HG03460 (cell line): ENCODE results near the gene FYB1.
A peak's percentile ranks its signal among the peaks of the same experiment; 100 is the strongest.
"Not testable (repeated sequence)": the region's sequence is repeated elsewhere in the genome, so short reads cannot be mapped to it uniquely, and the experiment has no call there.

Experiments used
- ATAC-seq: cut with Tn5 transposase; IDR thresholded peaks from one replicate; pipeline ENCODE4 v1.9.1; 2021; ENCODE audit not compliant: unreplicated experiment

FYB1 gene

DNA sequence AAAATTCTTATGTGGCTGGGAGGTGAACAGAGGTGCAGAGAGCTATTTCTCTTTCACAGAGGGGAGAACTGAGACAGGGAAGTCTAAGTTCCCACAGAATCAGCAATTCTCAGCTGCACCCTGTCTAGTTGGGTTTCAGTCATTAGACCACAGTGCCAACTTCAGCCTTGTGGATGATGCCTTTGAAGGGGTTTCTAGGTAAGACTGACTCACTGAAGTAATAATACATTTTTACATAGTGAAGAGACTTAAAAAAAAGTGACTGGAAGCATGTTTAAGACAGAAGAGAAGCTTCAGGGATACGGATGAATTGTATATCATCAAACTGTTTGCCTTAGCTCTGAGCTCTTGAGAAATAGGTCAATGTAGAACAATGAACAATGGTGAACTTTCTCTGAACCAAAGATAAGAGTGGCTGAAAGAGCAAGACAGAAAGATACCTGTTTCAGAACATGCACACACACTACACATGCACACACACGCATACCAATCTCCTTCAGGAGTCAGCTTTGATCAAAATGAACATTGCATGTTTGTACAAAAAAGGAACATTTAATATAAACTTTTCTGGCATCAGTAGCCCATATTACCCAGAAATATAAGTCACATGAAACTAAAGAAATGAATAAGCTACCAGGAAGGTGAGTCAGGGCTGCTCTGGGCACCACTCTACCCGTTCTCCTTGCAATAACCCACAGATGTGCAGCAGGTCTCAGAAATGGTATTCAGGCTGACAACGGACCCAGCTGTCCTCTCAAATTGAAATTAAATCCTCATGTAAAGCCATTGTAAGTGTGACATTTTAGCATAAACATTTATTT is 12.6 kb upstream of the FYB1 start:
- peak; percentile 63 for ATAC-seq

DNA sequence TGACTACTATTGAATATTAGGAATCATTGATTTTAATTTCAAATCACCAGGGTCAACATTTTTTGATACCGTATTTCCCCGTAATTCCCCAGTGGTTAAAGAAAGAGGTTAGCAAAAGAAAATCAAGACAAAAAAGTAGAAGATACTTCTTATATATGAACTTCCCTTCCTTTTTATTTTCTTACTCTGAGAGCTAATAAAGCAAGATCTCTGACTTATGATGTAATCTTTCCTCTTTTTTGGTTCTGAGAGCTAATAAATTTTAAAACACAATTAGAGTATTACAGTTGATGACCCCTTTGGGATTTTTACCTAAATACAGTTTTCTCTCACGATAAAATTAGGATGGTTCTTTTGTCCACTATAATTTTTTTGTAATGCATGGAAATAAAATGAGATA is 9.2 kb upstream of the FYB1 start:
- no peak for ATAC-seq

DNA sequence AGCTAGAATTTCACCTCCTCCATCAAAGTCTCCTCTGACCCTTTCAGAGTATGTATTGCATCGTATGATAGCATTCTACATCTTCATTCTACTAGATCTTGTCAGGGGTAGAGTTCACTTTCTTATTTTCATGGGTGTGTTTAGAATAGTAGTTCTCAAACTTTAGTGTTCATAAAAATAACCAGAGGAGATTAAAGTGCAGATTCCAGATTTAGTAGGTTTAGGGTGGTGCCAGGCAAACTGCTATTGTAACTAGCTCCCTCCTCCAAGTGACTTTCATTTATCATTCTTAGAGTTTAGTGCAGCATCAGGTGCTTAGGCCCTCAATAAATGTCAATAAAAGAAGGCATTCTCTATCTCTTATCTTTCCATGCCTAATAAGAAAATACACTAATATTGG is 7.2 kb upstream of the FYB1 start:
- no peak for ATAC-seq

DNA sequence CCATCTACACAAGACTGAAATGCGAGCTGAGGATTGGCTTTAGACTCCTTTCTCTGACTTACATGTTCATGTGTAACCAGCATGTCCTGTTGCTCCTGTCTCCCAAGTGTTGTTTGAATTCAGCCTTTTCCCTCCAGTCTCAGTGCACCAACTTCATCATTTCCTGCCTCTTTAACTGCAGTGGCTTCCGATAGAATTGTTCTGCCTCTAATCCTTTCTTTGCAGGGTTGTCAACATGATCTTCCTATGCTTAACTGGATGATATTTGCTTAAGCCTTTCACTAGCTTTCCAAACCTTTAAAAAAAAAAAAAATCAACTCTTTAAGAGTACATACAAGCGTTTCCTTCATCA is 6.7 kb upstream of the FYB1 start:
- no peak for ATAC-seq

DNA sequence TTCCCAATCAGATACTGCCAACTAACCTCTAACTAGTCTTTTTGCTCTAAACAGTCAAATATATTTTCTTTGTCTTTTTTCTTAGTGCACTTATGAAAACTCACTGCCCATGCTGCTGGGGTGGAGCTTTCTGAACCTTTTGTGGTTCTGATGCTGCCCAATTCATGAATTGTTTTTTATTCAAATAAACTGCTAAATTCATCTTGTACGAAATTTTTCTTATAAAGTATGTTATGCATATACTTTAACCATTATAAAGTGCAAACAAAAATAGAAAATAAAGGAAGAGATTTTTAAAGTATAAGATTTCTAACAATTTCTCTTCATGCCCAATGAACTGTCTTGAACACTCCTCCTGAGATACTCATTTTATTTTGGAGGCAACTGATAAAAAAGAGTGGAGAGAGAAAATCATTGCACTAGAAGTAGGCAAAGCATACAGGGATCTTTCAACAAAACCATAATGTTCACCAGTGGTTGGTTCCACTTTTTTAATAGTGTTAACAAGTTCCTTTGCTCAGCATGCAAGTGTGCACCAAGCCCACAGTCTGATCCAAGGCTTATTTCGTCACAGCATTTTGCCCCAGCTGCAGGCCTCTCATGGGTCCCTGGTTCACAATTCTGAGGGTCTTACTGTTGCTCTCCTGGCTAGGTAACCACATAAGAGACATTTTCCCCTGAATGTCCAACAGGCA is 6.2 kb upstream of the FYB1 start:
- no peak for ATAC-seq

DNA sequence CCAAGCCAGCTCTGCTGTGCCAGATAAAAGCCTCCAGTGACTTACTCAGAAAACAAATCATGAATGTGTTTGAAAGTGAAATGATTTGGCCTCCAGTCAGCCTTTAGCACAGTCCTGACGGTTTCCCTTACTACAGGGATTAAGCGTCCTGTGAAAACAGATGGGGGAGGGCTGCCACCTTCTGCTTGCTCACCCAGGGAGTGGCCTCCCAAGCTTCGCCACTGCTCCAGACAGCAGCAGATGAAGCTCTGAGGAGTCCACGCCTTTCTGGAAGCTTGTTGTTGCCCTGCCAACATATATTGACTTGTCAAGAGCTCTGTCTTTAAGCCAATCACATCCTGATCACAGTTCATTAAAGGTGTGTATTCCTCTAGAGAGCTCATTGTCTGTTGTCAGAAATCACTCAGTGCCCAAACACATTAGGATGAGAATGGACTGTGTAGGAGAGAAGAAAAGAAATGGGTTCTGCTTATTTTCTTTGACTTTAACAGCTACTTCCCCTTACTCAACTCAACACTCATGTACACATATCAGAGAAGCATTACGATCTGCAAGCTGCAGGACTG is 4.9 kb upstream of the FYB1 start:
- no peak for ATAC-seq

DNA sequence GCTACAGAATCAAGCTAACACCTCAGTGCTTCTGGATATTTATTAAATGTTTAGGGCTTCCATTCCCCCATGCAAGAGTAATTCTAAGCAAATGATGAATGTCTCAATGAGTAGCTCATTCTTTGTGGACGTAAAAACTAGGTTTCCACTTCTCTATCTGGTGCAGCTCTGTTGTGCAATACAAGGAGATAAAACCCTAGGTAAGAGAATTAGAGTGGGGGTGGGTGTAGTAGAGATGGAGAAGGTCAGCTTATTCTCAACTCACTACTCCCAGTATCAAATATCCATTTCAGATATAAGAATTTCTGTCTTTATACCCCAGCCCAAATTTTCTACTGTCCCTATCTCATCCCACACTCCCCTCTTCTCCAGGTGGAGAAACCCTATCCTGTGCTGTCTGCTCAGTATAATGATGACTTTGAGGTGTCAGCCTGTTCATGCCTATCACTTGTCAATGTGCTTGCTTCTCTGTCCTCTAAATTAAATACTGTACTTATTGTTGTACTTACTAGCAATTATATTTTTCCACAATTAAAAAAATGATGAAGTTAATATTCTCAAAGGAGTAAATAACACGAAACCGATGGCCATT is 4.3 kb upstream of the FYB1 start:
- ATAC-seq = no peak

DNA sequence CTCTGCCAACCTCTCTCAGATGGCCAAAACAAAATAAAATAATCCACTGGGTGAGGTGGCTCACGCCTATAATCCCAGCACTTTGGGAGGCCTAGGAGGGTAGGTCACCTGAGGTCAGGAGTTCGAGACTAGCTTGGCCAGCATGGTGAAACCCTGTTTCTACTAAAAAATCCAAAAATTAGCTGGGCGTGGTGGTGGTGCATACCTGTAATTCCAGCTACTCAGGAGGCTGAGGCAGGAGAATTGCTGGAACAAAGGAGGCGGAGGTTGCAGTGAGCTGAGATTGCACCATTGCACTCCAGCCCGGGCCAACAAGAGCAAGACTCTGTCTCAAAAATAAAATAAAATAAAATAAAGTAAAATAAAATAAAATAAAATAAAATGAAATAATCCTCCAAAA is 2.3 kb upstream of the FYB1 start:
- ATAC-seq = not testable (repeated sequence)

DNA sequence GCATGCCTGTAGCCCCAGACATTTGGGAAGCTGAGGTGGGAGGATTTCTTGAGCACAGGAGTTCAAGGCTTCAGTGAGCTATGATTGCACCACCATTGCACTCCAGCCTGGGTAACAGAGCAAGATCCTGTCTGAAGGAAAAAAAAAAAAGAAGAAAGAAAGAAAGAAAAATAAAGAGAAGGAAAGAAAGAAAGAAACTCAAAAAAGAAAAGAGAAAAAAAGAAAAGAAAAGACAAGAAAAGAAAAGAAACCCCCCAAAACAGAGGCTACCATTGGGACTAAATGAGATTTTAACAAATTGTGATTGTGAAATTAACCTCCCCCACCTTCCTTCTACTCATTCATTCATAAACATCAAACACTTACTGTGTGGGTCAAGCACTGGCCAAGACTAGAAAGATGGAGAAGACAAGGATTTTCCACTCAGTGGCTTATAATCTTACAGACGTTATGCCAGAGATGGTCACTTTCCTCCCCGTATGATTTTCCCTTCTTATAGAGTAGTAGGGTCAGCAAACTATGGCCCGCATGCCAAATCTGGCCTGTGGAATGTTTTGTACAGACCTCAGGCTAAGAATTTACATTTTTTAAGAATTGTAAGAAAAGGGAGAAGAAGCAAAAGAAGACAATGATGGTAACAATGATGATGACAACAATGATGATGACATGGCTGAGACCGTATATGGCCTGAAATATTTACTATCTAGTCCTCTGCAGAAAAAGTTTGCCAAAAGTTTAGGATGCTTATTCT is 1.1 kb upstream of the FYB1 start:
- no peak for ATAC-seq

DNA sequence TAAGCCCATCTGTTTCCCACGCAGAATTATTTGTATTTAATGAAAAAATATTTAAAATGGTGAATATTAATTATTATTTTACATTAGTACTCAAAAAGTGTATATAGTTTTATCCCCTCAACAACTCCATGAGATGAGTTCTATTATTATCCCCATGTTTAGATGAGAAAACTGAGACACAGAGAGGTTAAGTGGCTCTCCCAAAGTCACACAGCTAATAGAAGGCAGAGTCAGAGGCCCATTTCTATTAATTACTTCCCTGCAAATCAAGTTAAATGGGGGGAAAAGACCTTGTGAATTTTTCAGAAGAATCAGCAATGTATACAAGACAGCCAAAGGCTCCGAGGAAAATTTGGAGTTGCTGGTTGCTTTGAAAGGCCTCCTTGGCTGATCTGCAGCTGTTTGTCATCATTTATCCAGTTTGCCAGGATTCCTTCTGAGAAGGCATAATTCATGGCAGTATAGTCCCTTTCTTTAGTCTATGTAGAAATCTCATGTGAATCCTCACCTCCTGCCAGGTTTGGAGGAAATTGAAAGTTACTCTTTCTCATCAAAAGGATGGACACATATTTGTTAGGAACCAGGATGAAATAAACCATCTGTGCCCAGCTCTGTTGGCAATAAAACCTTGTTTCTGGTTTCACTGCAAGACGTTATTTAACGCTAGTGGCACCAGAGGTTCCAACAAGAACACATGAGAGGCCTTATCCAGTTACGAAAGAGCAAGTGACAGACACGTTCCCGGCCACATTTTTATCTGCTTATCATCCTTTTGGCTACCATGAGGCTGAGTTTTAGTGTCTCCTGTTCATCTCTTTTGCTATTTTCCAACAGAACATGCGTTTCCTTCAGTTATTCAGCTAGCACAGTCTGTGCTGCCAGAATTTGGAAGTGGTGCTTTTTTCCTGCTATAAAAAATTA is 621 bp downstream of the FYB1 start:
- no peak for ATAC-seq

DNA sequence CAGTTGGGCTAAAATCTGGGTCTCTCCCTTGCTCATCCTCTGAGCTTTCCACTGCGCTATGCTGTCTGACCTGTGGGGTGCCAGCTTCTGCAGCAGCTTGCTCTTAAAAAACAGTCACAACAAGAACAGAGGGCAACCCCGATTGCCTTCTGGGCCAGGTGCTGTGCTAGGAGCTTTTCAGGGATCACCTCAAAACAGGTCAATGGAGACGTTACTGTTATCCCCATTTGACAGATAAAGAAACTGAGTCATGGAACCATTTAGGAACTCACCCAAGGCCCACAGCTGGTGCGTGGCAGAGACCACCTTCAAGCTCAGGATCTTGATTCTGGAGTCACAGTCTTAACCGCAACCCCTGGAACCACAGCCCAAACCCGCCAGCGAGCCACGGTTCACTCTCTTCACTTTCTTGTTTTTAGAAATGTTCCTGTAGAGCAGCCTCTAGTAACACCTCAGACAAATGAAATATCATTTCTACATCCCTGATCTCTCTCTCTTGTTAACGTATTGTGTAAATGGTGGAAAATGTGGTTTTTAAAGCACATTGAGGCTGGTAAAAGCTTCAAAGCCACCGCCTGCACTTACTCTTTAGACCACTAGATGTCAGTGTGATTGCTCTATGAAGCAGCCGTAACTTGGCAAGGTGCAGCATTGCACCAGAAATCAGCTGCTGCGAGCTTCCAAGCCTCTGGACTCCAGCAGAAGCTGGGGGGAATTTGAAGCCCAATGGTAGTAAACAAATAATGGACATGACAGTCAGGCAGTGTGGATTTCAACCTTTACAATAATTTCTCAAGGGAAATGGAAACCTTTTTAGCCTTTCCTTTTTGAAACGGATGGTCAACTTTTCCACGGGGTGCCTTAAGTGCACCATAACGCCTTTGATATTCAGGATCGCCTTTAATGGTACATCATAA is 1.7 kb downstream of the FYB1 start:
- no peak for ATAC-seq

DNA sequence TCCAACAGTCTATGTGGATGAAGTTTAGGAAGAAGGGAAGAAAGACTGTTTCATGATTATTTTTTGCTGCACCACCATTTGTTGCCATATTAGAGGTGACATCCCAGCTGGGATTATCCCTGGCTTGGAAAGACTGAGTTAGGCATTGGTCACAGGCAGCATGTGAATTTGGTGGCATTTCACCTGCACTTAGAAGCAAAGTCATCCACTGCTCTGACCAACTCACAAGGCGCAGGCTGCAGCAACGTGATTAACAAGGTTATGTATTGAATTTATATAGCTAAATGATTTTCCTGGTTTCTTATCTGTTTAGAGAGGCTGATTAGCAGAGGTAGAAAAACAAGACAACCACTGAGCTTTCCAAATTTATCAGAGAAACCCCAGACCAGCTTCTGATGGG is 2.7 kb downstream of the FYB1 start:
- no peak for ATAC-seq

DNA sequence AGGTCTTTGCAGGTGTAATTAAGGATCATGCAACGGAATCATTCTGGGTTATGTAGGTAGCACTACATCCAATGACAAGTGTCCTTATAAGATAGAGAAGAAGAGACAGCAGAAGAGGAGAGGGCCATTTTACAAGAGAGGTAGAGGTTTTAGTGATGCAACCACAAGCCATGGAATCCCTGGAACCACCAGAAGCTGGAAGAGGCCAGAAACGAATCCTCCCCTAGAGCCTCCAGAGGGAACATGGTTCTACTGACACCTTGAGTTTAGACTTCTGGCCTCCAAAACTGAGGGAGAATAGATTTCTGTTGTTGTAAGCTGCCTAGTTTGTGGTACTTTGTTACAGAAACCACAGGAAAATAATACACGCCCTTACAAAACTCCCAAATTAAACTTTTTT is 3.5 kb downstream of the FYB1 start:
- ATAC-seq = no peak

DNA sequence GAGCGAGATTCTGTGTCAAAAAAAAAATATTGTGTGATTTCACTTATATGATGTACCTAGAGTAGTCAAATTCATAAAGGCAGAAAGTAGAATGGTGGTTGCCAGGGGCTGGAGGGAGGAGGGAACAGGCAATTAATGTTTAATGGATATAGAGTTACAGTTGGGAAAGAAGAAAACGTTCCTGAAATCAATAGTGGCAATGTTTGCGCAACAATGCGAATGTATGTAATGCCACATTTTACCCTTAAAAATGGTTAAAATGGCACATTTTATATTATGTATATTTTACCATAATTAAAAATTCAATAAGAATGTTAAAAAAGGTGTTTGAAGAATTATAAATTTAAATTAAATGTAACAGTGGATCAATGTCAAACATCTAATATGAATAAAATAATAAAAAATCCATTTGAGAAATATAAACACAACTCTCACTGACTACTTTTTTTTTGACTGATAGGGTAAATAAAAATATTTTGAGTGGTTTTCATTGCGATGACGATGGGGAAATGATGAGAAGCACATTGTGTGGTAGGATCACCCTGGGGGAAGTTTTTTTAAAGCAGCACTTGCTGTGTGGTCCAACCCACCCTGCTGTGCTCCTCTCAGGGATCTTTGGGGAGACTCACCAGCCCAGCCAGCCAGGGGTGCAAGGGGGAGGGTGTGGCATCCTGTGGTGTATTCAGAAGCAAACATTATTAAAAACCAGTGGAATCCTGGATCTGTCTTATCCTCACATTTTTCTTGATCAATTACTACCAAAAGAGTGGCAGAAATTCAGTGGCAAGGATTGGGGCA is 4.3 kb downstream of the FYB1 start:
- no peak for ATAC-seq

DNA sequence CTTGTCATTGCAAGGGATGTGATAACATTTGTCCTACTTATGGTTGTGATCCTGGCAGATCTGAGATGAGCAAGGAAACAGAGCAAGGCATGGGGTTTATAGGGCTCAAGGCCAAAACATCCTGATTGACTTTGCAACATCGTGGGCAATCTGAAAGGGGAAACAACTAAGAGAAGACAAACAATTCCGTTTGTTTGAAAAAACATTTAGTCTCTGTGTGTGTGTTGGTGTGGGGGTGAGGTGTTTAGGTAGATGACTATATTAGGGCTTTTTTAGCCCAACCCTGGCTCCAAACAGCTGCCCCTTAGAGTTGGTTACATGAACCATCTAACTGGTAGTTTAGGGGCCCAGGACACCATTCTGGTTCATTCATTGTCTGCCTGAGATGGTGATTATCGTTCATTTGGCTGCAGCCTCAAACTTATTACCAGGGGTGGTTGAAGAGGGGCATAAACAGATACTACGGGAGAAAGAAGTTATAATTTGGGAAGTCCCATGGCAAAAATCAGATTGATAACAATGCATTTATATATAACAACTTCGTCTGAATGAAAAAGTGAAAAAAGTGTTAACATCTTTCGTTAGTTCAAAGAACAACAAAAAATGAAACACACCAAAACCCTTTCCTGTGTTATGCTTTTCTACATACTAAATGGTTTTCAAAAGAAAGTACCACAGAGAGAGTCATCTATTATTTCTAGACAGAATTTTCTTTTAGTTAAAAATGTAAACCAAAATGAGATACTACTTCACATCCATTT is 5.7 kb downstream of the FYB1 start:
- ATAC-seq = no peak

DNA sequence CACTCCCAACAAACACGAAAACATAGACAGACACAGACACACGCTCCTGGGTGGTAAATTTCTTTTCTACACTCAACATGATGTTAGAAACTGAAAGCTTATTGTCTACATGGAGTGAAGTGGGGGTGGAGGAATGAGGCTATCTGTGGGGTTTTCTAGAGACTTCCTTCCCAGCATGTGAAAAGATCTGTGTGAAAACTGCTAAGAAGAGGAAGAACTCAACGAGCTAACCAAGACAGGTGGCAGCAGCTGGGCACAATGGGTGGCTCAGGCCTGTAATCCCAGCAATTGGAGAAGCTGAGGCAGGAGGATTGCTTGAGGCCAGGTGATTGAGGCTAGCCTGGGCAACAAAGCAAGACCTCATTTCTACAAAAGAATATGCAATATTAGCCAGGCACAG is 7.6 kb downstream of the FYB1 start:
- ATAC-seq = no peak

DNA sequence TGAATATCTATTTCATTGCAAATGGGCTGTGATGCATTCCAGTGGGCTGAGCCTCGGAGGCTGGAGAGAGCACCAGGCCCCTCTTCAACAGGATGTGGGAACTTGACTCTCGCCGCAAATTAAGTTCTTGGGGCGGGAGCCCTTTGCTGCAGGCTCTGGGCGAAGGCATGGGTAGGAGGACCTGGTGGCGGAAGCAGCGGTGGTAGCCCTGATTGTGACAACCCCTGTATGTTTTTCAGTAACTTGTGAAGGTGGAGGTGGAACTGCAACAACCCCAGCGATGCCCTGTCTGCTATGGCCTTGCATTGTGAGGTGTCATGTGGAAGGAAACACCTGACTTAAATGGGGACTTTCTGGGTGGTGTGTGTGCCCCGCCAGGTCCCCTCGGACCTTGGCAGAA is 9.4 kb downstream of the FYB1 start:
- peak; percentile 64 for ATAC-seq

DNA sequence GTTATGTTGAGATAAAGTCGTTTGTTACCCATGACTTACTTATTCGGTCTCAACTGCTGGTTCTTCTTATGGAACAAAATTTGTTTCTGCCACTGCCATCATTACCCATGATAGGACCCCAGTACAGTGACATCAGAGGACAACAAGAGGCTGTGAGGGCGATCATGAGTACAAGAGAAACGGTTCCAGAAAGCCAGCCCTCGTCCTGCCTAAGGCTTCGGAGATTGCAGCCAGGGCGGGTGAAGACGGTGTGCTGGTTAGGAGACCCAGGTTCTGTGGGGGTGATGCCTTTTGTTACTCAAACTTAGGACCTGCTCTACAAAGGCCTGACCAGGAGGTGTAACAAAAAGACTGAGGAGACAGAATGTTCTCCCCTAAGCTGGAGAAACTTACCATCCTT is 10.9 kb downstream of the FYB1 start:
- no peak for ATAC-seq
